Activated CD8-positive, alpha-beta T cell treated with anti-CD3 and anti-CD28 coated beads, Interleukin-2, amount 10 ng/mL, durations not matched to agents 7 days and 5 days (primary cell): ENCODE results near the gene RNF144B. TPM values are rescaled to one million over a fixed set of nuclear protein-coding genes. Genes with fewer than 3 reads are reported as not detected.
"Not testable (repeated sequence)": the region's sequence is repeated elsewhere in the genome, so short reads cannot be mapped to it uniquely, and the experiment has no call there.

ENCODE experiments used
- ATAC-seq: fragments of 150-1000 bp; cut with Tn5 transposase; one replicate; pipeline ENCODE4 v1.10.0; 2021; ENCODE audit warnings: moderate library complexity
- CTCF ChIA-PET: fragments of 350-600 bp; sonication (Branson Sonifier 250); formaldehyde crosslinking; loops from one replicate; lab custom pipeline; 2021; ENCODE audit warnings: antibody characterized with exemption; lab: Charles Lee
- POLR2A ChIA-PET: fragments of 350-600 bp; sonication (Branson Sonifier 250); formaldehyde crosslinking; loops from one replicate; lab custom pipeline; 2021; ENCODE audit warnings: antibody characterized with exemption; lab: Charles Lee
- DNase-seq: peaks from one replicate; pipeline ENCODE4 v3.0.0-alpha.2; 2020
- H3K27ac Mint-ChIP-seq: one replicate; pipeline ENCODE4 v1.8.0; 2021; ENCODE audit warnings: mild to moderate bottlenecking, mixed read lengths
- H3K27me3 Mint-ChIP-seq: one replicate; pipeline ENCODE4 v1.8.0; 2021; ENCODE audit warnings: low read depth, mixed read lengths
- H3K36me3 Mint-ChIP-seq: one replicate; pipeline ENCODE4 v1.8.0; 2021; ENCODE audit warnings: low read depth, mixed read lengths
- H3K4me1 Mint-ChIP-seq: one replicate; pipeline ENCODE4 v1.8.0; 2021; ENCODE audit warnings: low read depth, mixed read lengths
- H3K4me3 Mint-ChIP-seq: one replicate; pipeline ENCODE4 v1.8.0; 2021; ENCODE audit warnings: mild to moderate bottlenecking, mixed read lengths
- H3K9me3 Mint-ChIP-seq: one replicate; pipeline ENCODE4 v1.8.0; 2022; ENCODE audit warnings: mixed read lengths; ENCODE audit not compliant: insufficient read depth
- total RNA-seq, 2 experiments: library from RNA; stranded (reverse); gene quantifications; one replicate each; pipeline ENCODE4 v1.2.3, GENCODE V29; 2021

The RNF144B gene
- total RNA-seq, 2 experiments from 2014 or later, result 0.73 to 1.9 TPM

DNA sequence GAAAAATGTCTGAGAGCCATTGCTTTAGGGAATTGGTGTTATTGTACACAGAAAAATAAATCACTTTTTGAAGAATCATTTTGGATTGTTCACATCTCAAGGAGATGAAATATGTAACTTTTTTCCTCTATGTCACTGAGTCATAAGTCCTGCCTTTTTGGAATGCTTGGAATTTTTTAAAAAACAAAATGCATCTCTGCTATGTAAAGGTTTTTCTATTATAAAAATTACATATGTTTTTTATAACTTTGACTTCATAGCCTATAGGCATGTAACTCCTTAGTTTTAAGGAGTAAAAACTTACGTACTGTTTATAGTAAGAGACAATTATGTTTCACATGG lies 8.7 kb downstream of the RNF144B start:
- H3K36me3 Mint-ChIP-seq, result peaks cover under 1% of the 10 kb centered on the region
- no peaks in the 10 kb centered on the region for H3K27me3 Mint-ChIP-seq
- POLR2A ChIA-PET, result interaction anchor here (0.6 kb wide), 1 partner anchor 131 kb away, joined by 5 read pairs; no protein-coding TSS in a partner anchor
- CTCF ChIA-PET, result no interaction called here
- no peaks in the 10 kb centered on the region for H3K9me3 Mint-ChIP-seq
- ATAC-seq (no peak), DNase-seq (no peak)
- H3K4me1 Mint-ChIP-seq, result peaks cover 6% of the 10 kb centered on the region
- no peak overlapping the region for H3K4me3 Mint-ChIP-seq
- H3K27ac Mint-ChIP-seq, result no peak overlapping the region

DNA sequence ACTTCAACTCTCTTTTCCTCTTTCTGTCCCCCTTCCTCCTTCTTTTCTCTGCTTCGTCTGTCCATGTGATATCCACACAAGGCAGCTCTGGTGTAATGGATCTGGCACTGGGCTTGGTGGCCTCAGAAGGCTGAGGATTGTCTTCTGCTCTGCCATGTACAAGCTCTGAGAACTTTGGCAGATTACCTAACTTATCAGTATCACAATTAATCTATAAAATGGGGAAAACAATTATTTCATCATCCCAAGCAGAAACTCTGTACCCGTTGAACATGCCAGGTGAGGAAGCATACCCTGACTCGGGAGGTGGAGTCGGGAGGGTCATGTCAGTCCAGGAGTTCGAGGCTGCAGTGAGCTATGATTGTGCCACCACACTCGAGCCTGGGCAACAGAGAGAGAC lies 10.6 kb downstream of the RNF144B start:
- CTCF ChIA-PET, result no interaction called here
- POLR2A ChIA-PET, result no interaction called here
- peaks cover 11% of the 10 kb centered on the region for H3K4me1 Mint-ChIP-seq
- H3K27me3 Mint-ChIP-seq, result no peaks in the 10 kb centered on the region
- H3K4me3 Mint-ChIP-seq, result no peak overlapping the region
- ATAC-seq (no peak), DNase-seq (no peak)
- no peaks in the 10 kb centered on the region for H3K9me3 Mint-ChIP-seq
- no peak overlapping the region for H3K27ac Mint-ChIP-seq
- peaks cover 4% of the 10 kb centered on the region for H3K36me3 Mint-ChIP-seq

DNA sequence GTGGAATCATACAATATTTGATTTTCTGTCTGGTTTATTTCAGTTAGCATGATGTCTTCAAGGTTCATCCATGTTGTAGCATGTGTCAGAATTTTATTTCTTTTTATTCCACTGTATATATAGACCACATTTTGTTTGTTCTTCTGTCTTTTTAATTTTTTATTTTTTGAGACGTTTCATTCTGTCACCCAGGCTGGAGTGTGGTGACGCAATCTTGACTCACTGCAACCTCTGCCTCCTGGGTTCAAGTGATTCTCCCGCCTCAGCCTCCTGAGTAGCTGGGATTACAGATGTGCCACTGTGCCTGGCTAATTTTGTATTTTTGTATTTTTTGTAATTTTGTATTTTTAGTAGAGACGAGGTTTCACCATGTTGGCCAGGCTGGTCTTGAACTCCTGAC lies 11.1 kb downstream of the RNF144B start:
- H3K36me3 Mint-ChIP-seq, DNase-seq, H3K9me3 Mint-ChIP-seq, H3K27me3 Mint-ChIP-seq, POLR2A ChIA-PET, ATAC-seq, H3K27ac Mint-ChIP-seq, H3K4me3 Mint-ChIP-seq: not testable (repeated sequence)
- CTCF ChIA-PET, result interaction anchor here (2.0 kb wide), 1 partner anchor 11 kb away, joined by 4 read pairs; the partner anchor contains the start of gene RNF144B
- peaks cover 11% of the 10 kb centered on the region for H3K4me1 Mint-ChIP-seq

DNA sequence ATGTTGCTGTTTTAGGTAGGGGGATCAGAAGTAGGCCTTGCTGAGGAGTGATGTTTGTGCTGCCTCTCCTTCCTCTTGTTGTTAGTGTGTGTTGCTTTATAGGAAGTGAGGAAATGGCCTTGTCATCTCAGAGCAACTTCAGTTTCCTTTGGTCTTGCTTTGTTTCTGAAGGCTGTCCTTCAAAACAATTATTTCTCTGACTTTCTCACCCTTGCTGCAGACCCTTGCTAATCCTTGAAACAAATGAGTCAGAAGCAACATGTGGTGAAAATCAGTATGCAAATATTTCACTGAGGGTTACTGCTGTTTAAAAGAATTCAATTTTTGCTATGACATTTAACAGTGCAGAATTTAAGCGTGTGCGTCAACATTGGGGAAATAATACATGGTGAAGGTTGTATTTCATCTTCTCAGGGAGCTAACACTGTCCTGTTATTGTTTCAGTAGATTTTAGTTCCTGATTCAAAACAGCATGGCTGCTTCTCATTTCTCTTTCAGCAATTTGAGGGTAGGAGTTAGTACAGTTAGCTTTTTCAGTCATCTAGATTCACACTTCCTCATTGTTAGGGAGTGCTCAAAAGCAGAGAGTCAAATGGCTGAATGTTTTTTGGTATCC lies 13.8 kb downstream of the RNF144B start:
- Mint-ChIP-seq H3K9me3 (no peaks in the 10 kb centered on the region), H3K4me3 (no peak overlapping the region), H3K36me3 (peaks cover 4% of the 10 kb centered on the region), H3K4me1 (peaks cover 11% of the 10 kb centered on the region), H3K27me3 (no peaks in the 10 kb centered on the region), H3K27ac (peak overlapping the region; percentile 23)
- ATAC-seq, result no peak
- ChIA-PET POLR2A (no interaction called here), CTCF (interaction anchor here (1.4 kb wide), 1 partner anchor 75 kb away, joined by 3 read pairs; no protein-coding TSS in a partner anchor)
- DNase-seq, result no peak

DNA sequence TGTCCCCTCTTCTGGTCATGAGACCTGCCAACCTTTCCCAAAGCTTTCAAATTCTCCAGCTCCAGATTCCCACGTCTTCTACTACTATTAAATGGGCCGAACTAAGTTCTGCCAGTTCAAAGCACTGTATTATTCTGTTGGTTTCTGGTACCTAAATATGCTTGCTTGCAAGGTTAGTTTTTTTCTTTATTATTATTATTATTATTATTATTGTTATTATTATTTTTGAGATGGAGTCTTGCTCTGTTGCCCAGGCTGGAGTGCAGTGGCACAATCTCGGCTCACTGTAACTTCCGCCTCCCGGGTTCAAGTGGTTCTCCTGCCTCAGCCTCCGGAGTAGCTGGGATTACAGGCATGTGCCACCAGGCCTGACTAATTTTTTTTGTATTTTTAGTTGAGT lies 17.8 kb downstream of the RNF144B start:
- POLR2A ChIA-PET, H3K9me3 Mint-ChIP-seq, H3K27me3 Mint-ChIP-seq, ATAC-seq, H3K27ac Mint-ChIP-seq, DNase-seq, H3K36me3 Mint-ChIP-seq, H3K4me3 Mint-ChIP-seq: not testable (repeated sequence)
- CTCF ChIA-PET, result interaction anchor here (0.7 kb wide), 1 partner anchor 71 kb away, joined by 3 read pairs; no protein-coding TSS in a partner anchor
- H3K4me1 Mint-ChIP-seq, result peaks cover 11% of the 10 kb centered on the region

DNA sequence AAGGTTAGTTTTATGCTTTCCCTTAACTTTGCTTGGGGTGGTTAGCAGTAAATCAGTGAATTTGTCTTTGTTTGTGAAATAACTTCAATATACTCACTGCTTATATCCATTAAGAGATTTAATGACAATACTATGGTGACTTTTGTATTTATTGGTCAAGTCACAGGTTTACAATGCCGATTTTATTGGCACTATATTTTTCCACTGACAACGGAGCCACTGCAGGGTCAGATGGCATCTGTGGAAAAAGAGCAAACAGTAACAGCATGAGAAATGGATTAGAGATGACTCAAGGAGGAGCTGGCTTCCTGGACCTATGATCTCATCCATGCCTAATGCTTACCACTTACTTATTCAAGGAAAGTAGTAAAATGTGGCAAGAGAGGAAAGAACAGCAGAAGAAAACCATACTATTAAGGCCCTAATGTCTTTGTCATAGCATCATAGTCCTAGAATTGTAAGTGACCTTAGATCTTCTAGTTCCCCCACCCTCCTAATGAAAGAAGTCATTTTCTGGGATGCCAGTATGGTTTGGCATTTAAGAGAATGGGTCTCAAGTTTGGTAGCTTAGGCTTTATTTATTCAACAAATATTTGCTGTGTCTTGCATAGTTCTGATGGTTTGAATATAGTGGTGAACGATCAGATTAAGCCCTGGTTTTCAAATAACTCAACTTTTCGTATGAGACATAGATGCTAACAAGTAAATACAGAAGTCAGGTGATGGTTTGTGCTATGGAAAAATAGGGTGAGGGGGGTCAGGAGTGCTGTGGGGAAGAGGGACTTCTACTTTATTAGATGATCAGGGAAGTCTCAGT lies 18.5 kb downstream of the RNF144B start:
- Mint-ChIP-seq H3K9me3 (no peaks in the 10 kb centered on the region), H3K27me3 (no peaks in the 10 kb centered on the region), H3K4me1 (peaks cover 6% of the 10 kb centered on the region), H3K4me3 (no peak overlapping the region), H3K36me3 (peaks cover 4% of the 10 kb centered on the region), H3K27ac (no peak overlapping the region)
- ATAC-seq (no peak), DNase-seq (no peak)
- ChIA-PET CTCF (no interaction called here), POLR2A (no interaction called here)

DNA sequence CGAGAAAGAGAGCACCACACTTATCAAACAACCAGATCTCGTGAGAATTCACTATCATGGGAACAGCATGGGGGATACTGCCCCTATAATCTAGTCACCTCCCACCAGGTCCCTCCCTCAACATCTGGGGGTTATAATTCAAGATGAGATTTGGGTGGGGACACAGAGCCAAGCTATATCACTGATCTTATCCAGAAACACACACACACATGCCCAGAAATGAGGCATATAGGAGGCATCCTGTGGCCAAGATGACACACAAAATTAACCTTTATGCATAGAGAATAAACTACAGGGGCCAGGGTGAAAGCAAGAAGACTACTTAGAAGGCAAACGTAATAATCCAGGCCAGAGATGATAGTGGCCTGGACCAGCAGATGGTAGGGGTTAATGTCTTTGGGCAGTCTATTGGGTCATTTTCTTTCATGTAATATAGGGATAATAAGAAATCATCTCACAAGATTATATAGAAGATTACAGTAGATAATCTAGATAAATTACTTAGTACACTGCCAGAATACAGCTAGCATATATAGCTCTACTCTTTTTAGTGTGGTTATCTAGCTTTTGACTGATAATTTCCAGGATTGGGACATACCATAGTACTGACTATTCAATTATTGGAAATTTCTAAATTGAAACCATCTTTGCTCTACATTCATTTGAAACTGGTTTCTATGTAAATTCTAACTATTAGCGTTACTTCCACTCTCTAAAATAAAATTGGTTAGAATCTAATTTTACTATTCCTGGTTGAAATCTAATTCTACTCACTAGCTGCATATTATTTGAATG lies 20.0 kb downstream of the RNF144B start:
- no peaks in the 10 kb centered on the region for H3K27me3 Mint-ChIP-seq
- ATAC-seq (no peak), DNase-seq (no peak)
- ChIA-PET CTCF (no interaction called here), POLR2A (no interaction called here)
- no peak overlapping the region for H3K27ac Mint-ChIP-seq
- H3K4me1 Mint-ChIP-seq, result no peaks in the 10 kb centered on the region
- H3K36me3 Mint-ChIP-seq, result no peaks in the 10 kb centered on the region
- no peaks in the 10 kb centered on the region for H3K9me3 Mint-ChIP-seq
- no peak overlapping the region for H3K4me3 Mint-ChIP-seq

DNA sequence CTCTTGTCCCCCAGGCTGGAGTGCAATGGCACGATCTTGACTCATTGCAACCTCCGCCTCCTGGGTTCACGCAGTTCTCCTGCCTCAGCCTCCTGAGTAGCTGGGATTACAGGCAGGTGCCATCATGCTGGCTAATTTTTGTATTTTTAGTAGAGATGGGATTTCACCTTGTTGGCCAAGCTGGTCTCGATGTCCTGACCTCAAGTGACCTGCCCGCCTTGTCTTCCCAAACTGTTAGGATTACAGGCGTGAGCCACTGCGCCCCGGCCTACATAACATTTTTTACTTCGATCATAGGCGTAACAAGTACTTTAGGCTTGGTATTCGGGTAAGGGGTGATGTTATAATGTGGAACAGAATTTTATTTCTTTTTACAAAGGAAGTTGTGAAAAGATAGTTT lies 22.5 kb downstream of the RNF144B start:
- DNase-seq, CTCF ChIA-PET, H3K9me3 Mint-ChIP-seq, H3K4me3 Mint-ChIP-seq, ATAC-seq, H3K27ac Mint-ChIP-seq, H3K4me1 Mint-ChIP-seq, POLR2A ChIA-PET, H3K36me3 Mint-ChIP-seq, H3K27me3 Mint-ChIP-seq: not testable (repeated sequence)

DNA sequence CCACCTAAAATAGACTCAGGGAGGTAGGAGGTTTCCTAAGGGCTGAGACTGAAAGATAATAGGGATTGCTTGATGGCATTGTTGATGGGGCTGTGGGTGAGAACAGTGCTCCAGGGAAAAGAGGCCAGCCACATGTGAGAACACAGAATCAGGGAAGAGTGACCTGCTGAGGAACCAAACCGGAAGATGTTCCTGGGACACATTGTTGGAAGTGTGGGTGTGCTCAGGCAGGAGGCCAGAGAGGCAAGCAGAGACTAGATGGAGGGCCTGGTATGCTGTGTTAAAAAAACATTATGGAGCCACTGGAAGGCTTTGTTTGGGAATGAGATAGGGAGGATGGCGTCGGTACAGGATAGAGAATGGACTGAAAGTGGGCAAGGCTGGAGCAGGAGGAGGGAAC lies 23.3 kb downstream of the RNF144B start:
- CTCF ChIA-PET, result no interaction called here
- H3K27me3 Mint-ChIP-seq, result no peaks in the 10 kb centered on the region
- ATAC-seq (no peak), DNase-seq (no peak)
- no peaks in the 10 kb centered on the region for H3K9me3 Mint-ChIP-seq
- POLR2A ChIA-PET, result no interaction called here
- H3K27ac Mint-ChIP-seq, result no peak overlapping the region
- no peaks in the 10 kb centered on the region for H3K36me3 Mint-ChIP-seq
- no peak overlapping the region for H3K4me3 Mint-ChIP-seq
- H3K4me1 Mint-ChIP-seq, result no peaks in the 10 kb centered on the region

DNA sequence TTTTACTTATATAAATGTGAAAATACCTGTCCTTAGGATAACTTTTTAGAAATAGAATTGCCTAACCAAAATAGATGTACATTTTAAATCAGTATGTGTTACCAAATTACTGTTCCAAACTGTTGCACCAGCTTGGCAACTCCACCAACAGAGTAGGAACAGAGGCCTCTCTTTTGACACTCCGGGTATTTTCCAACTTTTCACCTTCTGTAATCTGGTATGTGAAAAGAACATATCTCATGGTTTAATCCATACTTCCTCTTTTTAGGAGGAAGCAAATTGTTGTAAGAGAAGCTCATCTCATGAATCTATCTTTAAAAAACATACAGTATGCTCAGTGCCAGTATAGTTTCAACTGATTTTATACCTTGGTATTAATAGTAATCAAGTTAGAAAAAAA lies 24.9 kb downstream of the RNF144B start:
- H3K27me3 Mint-ChIP-seq, result no peaks in the 10 kb centered on the region
- POLR2A ChIA-PET, result no interaction called here
- no peak for ATAC-seq
- H3K36me3 Mint-ChIP-seq, result no peaks in the 10 kb centered on the region
- H3K27ac Mint-ChIP-seq, result no peak overlapping the region
- CTCF ChIA-PET, result interaction anchor here (0.7 kb wide), 1 partner anchor 1068 kb away, joined by 3 read pairs; no protein-coding TSS in a partner anchor
- no peaks in the 10 kb centered on the region for H3K4me1 Mint-ChIP-seq
- DNase-seq, result no peak
- no peak overlapping the region for H3K4me3 Mint-ChIP-seq
- H3K9me3 Mint-ChIP-seq, result no peaks in the 10 kb centered on the region

DNA sequence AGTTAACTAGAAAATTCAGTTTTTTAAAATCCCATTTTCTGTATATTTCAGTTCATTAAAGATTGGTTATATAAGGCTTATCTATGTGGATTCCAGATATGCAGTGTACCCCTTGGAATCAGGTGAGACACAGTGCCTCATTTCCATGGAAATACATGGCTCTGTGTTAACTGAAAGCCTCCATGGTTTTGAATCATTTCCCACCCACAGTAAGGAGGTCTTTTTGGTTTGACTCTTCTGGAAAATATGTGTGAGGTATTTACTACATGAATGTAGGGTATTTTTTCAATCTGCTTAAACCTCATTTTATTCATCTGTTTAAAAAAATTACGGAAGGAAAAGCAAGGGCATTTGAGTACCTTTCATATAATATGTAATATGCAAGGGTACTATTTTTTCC lies 25.5 kb downstream of the RNF144B start:
- ChIA-PET CTCF (no interaction called here), POLR2A (no interaction called here)
- no peak overlapping the region for H3K4me3 Mint-ChIP-seq
- no peaks in the 10 kb centered on the region for H3K36me3 Mint-ChIP-seq
- no peaks in the 10 kb centered on the region for H3K4me1 Mint-ChIP-seq
- H3K27me3 Mint-ChIP-seq, result no peaks in the 10 kb centered on the region
- no peak for ATAC-seq
- H3K27ac Mint-ChIP-seq, result no peak overlapping the region
- no peak for DNase-seq
- H3K9me3 Mint-ChIP-seq, result no peaks in the 10 kb centered on the region

DNA sequence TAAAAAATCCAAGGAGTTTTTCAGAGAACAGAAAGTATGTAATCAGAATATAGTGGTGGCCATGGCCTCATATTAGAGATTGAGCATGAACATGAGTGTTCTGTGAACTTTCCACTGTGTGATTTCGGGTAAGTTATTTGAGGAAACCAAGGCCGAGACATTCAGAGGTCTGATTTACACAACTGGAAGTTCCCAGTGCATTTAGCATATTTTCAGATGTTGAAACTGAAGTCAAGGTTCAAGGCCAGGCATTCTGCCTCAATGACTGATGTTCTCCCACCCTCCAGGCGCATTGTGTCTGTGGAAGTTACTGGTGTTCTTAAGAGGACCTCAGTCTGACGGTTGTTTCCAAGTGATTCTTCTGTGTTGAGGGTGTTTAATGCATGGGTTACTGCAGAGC lies 26.2 kb downstream of the RNF144B start:
- ChIA-PET CTCF (no interaction called here), POLR2A (no interaction called here)
- H3K36me3 Mint-ChIP-seq, result no peaks in the 10 kb centered on the region

More for the DNA sequence above, 26.2 kb downstream of the RNF144B start:
- no peak for ATAC-seq
- H3K27ac Mint-ChIP-seq, result no peak overlapping the region
- no peaks in the 10 kb centered on the region for H3K9me3 Mint-ChIP-seq
- no peak for DNase-seq
- H3K27me3 Mint-ChIP-seq, result no peaks in the 10 kb centered on the region
- H3K4me3 Mint-ChIP-seq, result no peak overlapping the region
- H3K4me1 Mint-ChIP-seq, result no peaks in the 10 kb centered on the region
